ENCODE results near the gene PARD3B.

PARD3B gene

DNA sequence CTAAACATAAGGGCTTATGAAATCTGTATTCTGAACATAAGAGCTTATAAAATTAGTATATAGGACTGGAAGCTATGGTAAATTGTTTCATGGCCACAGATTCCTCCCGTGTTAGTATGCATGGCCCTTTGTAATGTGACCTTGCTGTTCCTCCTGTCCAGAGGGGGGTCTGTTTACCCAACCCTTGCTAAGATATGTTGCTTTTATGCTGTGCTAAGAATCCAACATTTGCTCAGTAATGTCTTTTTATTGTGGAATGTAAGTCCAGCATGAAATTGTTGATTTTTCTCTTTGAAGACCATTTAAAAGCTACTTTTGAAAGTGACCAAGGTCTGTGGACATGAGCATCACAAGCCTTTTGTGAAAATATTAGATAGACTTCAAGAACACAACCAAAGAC lies 485.4 kb downstream of the PARD3B start:
- no peak for DNase-seq

DNA sequence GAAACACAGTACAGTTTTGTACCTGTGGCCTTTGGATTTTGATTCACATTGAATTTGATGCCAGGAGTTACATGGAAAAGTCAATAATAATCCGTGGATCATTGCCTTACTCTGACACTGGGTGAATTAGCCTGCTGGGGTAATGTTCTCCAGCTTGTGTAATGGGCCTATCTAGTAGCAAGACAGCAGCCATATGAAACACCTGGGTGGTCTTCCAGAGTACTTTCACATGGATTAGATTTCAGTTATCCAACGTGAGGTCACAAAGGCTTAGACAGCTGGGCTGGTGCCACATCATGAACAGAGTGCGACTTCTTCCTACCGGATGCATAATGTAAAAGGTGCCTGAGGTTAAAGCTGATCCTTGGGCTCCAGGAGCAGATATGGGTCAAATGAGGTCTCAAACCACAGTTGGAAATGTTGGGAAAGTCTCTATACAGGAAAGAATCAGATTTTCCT lies 486.8 kb downstream of the PARD3B start:
- DNase-seq = no peak

DNA sequence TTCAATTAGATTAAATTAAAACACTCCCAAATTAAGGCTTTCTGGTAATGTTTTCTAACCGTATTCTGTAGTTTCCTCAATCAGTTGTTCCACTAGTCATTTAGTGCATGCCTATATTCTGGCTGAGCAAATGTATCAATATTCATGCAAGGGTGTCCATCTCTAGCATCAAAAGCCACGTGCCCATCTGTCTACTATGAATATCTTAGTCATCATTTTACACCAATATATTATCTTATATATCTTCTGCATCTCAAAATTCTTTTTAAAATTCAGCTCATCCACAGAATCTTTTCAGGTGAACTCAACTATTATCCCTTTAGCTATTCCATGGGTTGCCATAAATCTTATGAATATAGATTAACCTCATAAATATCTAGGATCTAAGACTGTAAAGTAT lies 488.2 kb downstream of the PARD3B start:
- DNase-seq = no peak

DNA sequence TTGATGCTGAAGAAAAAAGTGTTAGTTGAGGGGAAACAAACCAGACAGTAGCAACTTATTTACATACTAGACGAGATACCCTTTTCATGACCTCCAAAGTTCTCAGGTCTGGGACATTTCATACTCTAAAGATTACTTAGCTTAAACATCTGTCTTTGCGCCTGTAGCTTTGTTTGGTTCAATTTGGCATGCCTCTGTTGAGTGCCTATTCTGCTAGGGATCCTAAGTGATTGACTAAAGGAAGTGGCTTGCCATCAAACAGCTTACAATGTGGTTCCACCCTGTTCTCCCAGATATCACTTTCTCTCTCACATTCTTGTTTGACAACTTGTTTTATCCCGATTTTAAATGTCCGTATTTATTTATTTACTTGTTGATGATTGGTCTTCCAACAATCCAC lies 488.8 kb downstream of the PARD3B start:
- no peak for DNase-seq

DNA sequence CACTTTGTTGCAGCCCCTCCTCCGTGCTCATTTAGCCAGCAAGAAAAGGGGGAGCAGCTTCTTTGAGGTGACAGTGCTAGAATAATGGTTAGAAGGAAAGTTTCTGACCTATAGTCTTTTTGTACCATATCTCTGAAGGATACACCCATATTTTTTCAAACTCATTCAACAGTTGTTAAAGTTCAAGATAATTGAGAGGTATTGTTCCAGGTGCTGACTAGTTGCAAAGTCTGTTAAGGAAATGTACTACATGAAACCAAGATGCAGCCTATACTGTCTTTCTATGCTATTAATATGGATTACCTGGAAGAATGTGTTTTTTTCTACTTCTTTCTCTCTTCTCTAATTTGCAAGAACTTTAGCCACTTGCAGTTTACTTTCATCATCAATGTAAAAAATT lies 495.0 kb downstream of the PARD3B start:
- no peak for DNase-seq

DNA sequence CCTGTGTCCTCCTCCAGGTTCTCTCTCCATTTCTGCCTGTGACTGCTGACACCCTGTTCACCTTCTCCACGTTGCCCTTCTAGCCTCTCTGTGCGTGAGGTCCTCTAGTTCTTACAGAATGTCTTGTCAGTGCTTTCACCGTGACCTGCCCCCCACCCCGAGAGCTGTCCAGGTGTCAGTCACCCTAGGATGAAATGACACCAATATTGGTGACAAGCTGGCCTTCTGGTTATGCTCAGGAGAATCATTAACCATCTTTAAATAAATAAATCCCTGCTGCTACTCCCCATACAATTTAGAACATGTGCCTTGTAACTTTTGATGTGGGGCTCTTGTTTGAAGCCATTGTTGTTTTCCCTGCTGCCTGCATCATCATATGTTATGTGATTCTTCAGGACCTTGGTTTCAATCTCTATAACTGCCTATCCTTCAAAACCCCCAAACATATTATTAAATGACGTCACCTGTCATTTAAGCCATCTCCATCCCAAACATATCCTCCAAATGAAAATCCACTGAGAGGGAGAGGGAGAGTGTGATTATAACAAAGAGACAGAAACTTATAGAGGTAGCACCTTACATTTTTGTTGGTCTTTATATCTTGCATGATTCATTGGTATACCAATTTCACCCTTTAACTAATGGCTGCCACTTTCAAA lies 496.3 kb downstream of the PARD3B start:
- no peak for DNase-seq

DNA sequence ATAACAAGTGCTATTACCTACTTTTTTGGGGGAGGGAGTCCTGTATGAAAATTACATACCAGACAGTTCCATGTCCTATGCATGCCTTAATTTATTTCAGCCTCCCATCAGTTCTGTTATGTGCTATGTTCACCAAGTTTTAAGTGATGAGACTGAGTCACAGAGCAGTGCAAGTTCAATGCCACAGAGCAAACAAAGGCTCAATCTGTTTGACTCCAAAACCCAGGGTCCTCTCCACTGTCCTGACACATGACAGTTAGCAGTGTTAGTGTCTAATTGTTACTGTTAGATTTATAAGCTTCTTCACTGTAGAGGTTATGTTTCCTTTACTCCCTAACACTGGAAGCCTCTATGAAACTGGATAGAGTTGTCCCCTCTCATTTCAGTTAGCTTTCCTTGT lies 498.0 kb downstream of the PARD3B start:
- DNase-seq = no peak

DNA sequence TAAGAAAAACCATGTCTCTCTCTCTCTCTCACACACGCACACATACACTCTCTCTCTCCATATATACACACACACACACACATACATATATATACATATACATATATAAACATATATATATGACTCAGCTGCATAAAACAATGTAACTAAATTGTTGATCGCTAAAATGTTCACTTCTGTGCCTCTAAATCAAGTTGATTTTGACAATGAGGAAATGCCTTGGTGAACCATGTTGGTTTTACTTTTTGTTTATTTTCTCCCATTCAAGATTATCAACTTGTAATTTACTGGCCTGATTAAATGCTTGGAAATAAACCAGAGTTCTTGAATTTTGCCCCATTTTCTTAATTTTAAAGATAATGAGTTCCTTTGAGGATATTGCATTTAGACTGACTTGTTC lies 500.4 kb downstream of the PARD3B start:
- no peak for DNase-seq

DNA sequence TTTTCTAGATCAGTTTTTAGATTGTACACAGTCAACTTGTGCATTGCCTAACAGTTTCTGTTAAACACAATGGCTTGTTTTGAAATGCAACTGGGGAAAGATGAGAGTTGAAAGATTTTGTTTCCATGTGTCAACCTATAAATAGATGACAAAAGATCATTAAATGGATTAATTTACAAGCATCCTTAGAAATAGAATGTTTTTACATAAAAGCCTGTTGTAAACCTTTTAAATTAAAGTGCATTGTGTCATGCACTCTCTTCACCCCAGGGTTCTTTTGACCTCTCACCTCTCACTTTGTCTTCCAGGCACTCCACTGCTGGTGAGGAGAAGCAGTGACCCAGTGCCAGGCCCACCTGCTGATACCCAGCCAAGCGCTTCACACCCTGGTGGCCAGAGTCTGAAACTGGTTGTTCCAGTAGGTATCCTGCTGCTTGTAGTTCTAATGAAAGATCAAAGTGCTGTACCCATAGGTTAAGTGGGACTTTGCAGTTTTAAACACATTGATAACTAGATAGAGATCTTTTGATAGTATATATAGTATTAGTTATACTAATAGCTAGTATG lies 502.1 kb downstream of the PARD3B start:
- no peak for DNase-seq

DNA sequence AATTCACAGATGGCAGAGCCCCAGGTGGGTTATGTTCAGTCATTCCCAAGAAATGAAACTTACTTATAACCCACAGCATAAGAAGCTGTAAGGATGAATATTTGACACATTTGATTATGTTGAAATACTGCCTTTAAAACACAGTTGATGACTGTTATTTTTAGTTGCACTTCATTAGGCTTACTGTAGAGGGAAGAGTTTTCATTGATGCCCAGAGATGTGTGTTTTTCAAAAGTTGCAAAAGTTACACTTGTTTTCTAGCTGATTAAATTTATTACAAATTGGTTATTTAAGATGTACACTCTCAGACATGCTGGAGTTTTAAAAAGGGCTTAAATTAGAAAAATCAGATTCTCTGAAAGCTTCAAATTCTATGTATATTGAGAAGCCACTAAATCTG lies 506.1 kb downstream of the PARD3B start:
- no peak for DNase-seq

DNA sequence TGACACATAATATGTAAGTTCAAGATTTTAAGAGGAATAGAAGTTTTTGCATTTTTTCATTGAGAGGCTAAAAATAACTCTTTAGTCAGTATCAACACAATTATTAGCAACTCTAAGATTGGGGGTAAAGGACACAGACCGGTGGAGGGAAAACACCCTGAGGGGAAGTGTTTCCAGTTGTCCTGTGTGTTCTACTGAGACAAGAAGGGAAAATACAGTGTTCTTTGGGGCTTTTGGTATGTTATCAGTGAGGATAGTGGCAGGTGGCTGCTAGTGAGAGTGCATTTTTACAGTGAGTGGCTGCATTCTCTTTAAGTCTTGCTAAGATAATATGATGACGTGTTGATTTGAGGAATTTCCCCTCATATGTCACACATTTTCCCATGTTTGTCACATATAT lies 507.5 kb downstream of the PARD3B start:
- DNase-seq = no peak

DNA sequence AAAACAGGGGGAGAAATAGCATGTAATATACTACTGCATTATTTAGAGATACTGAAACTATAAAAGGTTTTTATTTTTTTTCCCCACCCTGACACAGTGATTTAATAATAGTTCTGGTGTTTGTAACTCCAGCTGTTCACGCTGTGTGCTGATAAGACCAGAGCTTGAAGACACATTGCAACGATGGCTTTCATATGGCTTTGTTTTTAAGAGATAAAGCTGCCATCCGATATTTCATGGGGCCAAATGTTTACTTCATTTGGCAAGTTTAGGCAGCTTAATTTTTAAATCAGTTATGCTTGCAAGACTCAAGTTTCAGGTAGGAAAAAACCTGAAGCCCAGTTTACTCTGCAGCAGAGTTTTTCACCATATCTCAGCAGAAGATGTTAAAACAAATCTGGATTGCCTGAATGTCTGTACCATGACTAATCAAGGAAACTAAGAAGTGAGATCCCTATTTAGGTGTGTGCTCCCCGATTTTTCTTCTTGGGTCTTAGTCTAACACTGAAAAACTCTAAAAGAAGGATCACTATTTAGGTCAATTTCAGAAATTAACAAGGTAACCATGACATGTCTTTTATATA lies 508.6 kb downstream of the PARD3B start:
- DNase-seq = no peak

DNA sequence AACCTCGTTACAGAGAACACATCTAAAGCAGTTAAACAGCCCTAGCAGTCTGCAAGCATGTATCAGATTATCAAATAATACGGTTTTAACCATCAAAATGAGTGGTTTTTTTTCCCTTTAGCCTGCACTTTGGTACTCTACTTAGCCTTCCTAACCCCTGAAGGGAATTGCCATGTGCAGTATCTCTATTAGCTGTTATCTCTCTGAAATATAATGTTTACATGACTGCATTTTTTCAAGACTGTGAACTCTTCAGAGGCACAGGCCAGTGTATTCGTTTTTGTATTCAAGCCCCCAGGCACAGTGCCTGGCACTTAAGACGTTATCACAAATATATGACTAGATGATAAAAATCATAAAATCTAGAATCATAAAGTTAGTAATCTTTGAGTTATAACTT lies 509.5 kb downstream of the PARD3B start:
- no peak for DNase-seq

DNA sequence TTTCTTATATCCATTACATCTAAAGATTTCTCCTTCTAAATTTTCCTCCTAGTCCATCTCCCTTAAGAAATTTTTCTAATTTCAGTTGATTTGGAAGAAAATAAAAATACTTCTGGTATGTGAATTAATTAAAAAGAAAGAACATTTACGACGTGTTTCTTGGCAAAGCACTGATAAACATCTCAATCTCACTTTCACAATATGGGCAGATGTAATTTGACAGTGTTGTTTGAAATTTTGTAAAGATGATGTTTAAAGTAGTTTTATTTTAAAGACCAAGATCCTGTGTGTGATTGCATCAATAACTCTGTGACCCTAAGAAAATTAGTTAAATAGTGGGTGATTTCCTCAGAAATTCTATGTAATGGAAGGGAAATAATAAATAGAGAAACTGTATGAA lies 510.0 kb downstream of the PARD3B start:
- no peak for DNase-seq

DNA sequence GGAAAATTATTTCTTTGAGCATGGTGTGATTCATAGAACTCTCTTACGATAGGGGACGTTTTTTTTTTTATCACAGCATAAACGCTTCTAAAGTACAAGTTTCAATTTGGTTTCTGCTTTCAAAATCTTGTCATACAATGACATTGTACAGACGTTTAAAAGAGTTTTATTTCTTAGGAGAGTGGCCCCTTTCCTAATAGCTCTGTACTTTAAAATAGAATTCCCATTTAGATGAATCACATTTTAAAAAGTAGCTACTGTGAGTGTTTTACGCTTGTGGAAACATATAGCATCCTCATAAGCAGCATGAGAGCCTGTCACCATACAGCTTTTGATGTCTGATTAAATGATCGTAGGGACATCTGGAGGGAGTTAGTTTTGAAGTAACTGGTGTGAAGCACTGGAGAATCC lies 510.9 kb downstream of the PARD3B start:
- DNase-seq = no peak

DNA sequence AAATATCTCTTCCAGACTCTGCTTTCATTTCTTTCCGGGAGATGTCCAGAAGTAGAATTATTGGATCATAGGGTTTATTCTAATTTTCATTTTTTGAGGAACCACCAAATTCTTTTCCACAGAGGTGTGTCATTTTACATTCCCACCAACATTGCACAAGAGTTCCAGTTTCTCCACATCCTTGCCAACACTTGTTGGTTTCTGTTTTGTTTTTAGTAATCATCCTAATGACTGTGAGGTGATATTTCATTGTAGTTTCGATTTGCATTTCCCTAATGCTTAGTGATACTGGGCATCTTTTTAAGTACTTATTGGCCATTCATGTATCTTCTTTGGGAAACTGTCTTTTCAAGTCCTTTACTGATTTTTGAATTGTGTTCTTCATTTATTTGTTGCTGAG lies 513.1 kb downstream of the PARD3B start:
- no peak for DNase-seq

DNA sequence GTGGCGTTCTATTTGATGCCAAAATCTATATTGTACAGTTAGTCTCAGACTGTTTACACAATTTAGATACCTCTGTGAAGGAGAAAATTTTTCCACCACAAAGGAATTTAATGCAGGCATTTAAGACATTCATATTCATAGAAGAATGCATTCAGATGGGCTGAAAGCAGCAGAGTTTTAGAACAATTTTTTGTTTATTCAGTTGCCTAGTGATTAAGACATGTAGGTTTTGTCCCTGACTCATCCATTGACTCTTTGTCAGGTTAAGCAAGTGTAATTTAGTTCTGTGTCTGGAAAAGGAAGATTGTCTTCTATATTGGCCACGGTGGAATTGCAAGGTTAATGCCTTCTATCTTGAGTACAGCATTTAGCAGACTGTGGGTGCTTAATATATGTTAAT lies 515.0 kb downstream of the PARD3B start:
- no peak for DNase-seq

DNA sequence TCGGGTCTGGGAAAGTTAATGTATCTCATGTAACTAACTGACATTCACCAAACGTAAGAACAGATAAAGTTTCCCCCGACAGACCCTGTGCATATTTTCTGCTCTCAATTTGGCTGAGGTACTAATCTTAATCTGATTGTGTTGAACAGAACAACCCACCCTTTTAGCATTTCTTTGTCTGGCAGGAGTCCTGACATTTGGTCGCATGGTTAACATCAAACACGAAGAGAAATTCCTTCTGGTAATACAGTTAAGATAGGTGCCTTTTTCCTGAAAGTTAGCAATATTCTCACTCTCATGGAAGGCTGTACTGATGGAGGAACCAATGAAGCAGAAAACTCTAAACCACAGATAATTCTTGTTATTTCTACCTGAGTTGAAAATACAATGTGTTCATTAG lies 520.8 kb downstream of the PARD3B start:
- no peak for DNase-seq

DNA sequence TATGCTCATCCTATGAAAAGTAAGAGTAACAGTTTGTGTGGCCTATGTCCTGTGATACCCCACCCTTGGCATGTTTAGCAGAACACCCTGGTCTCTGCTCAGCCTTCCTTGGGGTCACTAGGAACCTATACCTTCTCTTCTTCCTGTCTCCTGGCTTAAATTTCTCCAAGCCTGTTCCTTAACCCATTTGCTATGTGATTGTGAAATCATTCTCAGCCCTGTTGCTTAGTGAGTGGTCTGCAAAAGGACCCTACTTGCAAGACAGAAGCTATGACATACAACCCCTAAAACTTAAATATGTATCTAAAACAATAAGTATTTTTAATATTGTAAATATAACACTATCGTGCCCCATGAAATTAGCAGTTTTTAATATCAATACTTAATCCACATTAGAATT lies 524.7 kb downstream of the PARD3B start:
- no peak for DNase-seq

DNA sequence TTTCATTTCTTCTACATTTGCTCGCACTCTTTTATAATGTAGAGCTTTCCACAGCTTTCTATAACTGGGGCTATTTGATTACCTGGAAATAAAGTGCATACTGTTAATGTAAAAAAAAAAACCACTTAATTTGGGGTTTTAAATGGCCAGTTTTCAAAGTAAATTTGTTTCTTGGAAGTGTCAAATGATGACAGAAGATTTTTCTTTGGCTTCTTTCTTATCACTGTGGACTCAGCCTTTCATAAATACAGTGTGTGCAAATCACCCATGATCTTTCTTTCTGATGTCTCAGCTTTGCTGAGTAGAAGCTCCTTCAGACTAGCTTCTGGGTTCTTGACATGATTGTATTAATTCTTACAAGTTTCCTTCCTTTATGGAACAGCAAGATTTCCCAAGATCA lies 525.6 kb downstream of the PARD3B start:
- DNase-seq = no peak

DNA sequence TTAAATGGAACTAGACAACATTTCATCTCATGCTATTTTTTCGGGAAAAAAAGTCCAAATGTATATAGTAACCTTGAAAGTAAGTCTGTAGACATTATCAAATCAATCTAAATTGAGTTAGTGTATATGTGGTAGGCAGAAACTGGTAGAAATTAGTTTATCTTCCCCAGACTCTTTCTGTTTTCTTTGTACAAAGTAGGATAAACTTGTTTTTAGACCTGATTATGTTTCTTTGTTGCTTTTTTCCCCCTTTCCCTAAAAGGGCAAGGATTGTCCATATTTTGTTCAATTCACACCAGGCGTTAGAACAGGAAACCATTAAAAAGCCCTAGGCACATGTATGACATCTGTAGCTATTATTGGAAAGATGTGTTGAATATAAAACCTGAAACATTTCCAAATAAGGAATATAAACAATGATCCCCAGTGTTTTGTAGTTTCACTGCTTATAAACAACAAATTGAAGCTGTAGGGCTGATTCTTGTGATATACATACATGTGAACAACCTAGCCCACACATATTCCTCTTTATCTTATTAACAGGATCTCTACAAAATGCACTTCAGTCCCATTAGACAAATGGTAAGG lies 528.3 kb downstream of the PARD3B start:
- no peak for DNase-seq

DNA sequence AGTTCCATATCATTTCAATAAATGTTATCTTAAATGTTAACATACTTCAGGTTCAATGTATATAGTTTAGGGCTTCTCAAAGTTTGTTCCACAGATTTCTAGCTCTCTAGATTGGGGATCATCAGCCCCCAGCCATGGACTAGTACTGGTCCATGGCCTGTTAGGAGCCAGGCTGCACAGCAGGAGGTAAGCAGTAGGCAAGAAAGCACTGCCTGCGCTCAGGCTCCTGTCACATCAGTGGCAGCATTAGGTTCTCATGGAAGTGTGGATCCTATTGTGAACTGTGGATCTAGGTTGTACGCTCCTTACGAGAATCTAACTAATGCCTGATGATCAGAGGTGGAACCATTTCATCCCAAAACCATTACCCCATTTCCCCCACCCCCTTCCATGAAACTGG lies 531.1 kb downstream of the PARD3B start:
- no peak for DNase-seq

DNA sequence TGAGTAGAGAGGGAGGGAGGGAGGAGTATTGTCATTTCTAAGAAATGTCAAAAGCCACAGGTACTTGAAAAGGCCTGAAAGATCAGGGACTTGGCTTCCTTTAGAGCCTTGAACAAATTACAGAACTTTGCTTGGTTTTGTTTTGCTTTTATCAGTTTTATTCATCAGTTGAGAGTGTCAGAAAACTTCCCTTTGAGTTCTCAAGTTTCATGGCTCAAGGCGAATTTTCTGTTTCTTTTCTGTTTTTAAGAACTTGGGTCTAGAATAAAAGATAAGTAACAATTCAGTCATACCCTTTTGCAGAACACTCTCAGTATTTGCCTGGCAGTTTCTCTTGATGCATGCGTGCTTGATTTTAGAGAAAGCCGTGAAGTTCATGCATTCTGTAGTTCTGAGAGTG lies 531.9 kb downstream of the PARD3B start:
- no peak for DNase-seq

DNA sequence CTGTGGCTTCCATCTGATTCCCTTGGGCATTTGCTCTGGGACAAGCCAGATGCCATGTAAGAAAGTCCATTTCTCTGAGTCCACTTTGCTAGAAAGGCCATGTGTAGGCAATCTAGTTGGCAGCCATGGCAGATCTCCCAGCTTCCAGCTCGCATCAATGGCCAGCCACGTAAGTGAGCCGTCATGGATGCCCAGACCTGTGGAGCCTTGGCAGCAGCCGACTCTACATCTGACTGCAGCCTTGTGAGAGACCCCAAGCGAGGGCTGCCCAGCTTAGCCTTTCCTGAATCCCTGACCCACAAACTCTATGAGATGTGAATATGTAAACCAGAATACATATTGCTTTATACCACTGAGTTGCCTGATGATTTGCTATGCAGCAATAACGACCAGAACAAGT lies 533.5 kb downstream of the PARD3B start:
- DNase-seq = no peak

DNA sequence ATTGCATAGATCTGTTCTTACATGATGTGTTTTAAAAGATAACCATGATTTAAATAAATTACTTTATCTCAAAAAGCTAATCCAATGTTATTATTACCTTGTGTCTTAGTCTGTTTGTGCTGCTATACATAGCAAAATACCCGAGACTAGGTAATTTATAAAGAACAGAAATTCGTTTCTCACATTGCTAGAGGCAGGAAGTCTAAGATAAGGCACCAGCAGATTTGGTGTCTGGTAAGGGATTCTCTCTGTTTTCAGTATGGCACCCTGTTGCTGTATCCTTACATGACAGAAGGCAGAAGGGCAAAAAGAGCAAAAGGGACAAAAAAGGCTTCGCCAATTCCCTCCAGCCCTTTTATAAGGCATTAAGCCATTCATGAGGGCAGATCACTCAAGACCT lies 533.9 kb downstream of the PARD3B start:
- DNase-seq = no peak

All from NCI-H2081 treated with DMSO at 0.1 percent for 48 hours (cell line).